C4-2B (cell line): ENCODE data around the gene MRPS7.
A peak's percentile ranks its signal among the peaks of the same experiment; 100 is the strongest.
"Not testable (repeated sequence)": the region's sequence is repeated elsewhere in the genome, so short reads cannot be mapped to it uniquely, and the experiment has no call there.

Experiments
- H3K27ac ChIP-seq: fragments of 450-650 bp; 2 replicates; pipeline ENCODE4 v1.5.1; 2017
- CTCF ChIP-seq: fragments of 450-650 bp; conservative IDR thresholded peaks from 2 replicates; pipeline ENCODE4 v1.5.1; 2017; ENCODE audit warnings: mild to moderate bottlenecking
- ZFX ChIP-seq: fragments of 450-650 bp; IDR thresholded peaks from 2 replicates; pipeline ENCODE4 v1.6.1; 2017

Gene MRPS7

GRCh38 chr17:75272848-75273184 lies 11.1 kb downstream of the MRPS7 start:
- peak overlapping the region; percentile 90 for H3K27ac ChIP-seq
- TF ChIP-seq CTCF: no peak
- no peak for TF ChIP-seq ZFX

GRCh38 chr17:75273977-75274708 lies 12.5 kb downstream of the MRPS7 start:
- no peak overlapping the region for H3K27ac ChIP-seq
- no peak for TF ChIP-seq ZFX
- TF ChIP-seq CTCF: no peak

- H3K27ac ChIP-seq: no peak overlapping the region
- TF ChIP-seq ZFX (no peak), CTCF (no peak)
Observed at GRCh38 chr17:75277664-75278071, 16.0 kb downstream of the MRPS7 start.

- not testable (repeated sequence) for H3K27ac ChIP-seq
Observed at GRCh38 chr17:75280189-75280588, 18.5 kb downstream of the MRPS7 start.

GRCh38 chr17:75285123-75285522 lies 23.4 kb downstream of the MRPS7 start:
- TF ChIP-seq ZFX (no peak), CTCF (no peak)
- no peak overlapping the region for H3K27ac ChIP-seq

- TF ChIP-seq CTCF (no peak), ZFX (no peak)
Observed at GRCh38 chr17:75287221-75287620, 25.5 kb downstream of the MRPS7 start.

GRCh38 chr17:75288359-75288758 lies 26.7 kb downstream of the MRPS7 start:
- TF ChIP-seq CTCF (no peak), ZFX (no peak)
- H3K27ac ChIP-seq: peak overlapping the region; percentile 75

More at GRCh38 chr17:75287221-75287620, 25.5 kb downstream of the MRPS7 start:
- peak overlapping the region; percentile 75; the same call in 1 of the 2 replicates for H3K27ac ChIP-seq

- TF ChIP-seq CTCF (no peak), ZFX (no peak)
Observed at GRCh38 chr17:75288770-75289114, 27.1 kb downstream of the MRPS7 start.

More at GRCh38 chr17:75288770-75289114, 27.1 kb downstream of the MRPS7 start:
- H3K27ac ChIP-seq: peak overlapping the region; percentile 75
